ENCODE results near the gene CARNS1.

CARNS1 gene

DNA sequence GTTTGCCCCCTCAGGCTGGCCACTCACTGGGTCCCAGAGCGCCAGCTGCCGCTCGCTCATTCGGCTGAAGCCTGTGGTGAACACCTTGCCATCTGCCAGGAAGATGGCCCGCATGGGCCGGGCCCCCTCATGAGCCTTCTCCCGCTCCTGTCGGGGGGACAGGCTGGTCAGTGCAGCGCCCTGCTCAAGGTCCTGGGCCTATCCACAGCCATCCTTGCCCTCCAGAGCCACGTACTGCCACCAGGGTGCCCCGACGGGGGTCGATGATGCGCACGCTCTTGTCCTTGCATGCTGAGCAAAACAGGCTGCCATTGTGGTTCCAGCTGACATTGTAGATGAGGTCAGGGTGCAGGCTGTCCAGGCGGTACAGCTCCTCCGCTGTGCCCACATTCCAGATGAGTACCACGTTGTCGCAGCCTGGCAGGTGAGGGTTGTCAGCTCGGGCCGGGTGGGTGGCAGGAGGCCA lies 25.7 kb downstream of the CARNS1 start:
- DNase-seq (ENCODE audit: low read depth in 2 of 2): no peak

- DNase-seq (ENCODE audit: low read depth in 2 of 2): no peak
Measured at GRCh38 chr11:67441731-67442351, 26.4 kb downstream of the CARNS1 start.

GRCh38 chr11:67442504-67443404 lies 27.3 kb downstream of the CARNS1 start:
- DNase-seq (ENCODE audit: low read depth in 2 of 2): no peak

- DNase-seq (ENCODE audit: low read depth in 2 of 2): no peak
Measured at GRCh38 chr11:67445515-67445914, 30.0 kb downstream of the CARNS1 start.

GRCh38 chr11:67448220-67448609 lies 32.7 kb downstream of the CARNS1 start:
- no peak for DNase-seq (ENCODE audit: low read depth in 2 of 2)

GRCh38 chr11:67449116-67449844 lies 33.8 kb downstream of the CARNS1 start:
- no peak for DNase-seq (ENCODE audit: low read depth in 2 of 2)

DNA sequence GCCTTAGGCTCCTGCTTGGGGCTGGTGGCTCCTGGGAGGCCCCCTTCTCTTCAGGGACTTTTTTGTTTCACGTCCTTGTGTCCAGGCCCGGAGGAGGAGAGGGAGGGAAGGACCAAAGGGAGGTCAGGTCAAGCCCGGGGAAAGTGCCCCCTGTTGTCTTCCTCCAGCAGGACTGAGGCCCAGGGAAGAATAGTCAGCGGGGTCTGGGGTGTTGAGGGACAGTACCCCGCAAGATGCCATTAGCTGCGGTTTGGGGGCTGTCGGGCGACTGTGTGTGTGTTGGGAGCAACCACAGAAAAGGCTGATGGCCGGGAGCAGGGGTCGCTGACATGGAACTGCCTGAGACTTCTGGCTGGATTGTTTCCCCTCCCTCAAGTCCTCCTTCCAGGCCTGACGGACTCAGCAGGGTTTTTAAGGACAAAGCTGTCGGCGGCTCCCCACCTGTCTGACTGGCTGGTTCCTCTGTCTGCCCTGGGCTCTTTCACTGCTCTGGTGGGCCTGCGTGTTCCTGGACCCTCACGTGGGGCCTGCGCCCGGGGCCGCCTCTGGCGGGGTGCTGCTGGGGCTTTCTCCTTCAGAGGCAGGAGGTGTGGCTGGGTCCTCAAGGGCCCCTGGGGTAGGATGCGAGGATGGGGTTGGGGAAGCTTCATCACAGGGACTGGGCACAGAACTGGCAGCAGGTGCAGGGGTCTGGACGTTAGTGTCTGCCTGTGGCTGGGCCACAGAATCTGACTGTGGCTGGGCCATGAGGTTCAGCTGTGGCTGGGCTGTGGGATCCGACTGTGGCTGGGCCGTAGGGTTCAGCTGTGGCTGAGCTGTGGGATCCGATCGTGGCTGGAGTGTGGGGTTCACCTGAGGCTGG lies 35.5 kb downstream of the CARNS1 start:
- no peak for DNase-seq (ENCODE audit: low read depth in 2 of 2)

DNA sequence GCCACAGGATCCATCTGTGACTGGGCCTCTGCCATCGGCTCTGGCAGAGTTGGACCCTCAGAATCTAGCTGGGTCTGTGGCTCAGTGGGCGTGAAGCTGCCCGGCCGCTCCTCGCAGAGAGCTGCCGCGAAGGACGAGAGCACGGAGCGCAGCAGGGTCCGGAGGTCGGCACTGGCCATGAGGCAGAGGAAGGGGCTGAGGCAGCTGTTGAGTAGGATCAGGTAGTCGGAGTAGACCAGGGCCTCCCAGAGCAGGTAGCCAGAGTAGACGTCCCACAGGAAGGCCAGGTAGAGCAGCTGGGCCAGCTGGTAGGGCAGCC lies 36.1 kb downstream of the CARNS1 start:
- no peak for DNase-seq (ENCODE audit: low read depth in 2 of 2)

DNA sequence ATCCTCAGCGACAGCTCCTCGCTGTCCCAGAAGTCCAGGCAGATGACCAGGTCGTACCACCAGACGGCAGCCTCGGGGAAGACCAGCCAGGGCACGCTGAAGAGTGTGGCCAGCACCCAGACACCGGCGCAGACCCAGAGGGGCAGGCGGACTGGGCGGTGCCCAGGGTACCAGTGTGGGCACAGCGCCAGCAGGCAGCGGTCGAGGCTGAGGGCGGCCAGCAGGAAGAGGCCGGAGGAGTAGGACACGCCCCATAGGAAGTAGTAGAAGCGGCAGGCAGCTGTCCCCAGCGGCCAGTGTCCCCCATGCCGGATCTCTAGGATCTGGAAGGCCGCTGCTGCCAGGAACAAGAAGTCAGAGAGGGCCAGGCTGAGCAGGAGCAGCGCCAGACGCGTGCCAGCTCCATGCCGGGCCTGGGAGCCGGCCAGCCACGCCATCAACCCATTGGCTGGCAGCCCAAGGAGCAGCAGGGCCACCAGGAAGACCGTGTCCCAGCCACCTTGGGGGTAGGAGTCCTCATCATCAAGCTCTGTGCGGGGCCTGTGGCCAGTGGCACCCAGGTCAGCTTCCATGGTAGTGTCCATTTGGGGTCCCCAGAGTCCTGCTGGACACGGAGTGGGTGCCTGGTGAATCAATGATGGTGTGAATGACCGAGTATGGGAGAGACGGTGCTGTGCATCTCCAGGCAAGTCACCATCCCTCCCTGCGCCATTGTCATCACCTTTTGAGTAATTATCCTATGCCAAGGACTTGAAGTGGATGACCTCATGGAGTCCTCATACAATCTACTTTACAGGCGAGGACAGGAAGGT lies 36.9 kb downstream of the CARNS1 start, which contains the start of gene GPR152:
Gene GPR152, minus strand, starts transcription at position 589 of the 812 bp plus-strand sequence. Its CDS starts 5 bp downstream, at position 584.
- DNase-seq (ENCODE audit: low read depth in 2 of 2): no peak

- no peak for DNase-seq (ENCODE audit: low read depth in 2 of 2)
Measured at GRCh38 chr11:67453816-67454732, 38.6 kb downstream of the CARNS1 start.

DNA sequence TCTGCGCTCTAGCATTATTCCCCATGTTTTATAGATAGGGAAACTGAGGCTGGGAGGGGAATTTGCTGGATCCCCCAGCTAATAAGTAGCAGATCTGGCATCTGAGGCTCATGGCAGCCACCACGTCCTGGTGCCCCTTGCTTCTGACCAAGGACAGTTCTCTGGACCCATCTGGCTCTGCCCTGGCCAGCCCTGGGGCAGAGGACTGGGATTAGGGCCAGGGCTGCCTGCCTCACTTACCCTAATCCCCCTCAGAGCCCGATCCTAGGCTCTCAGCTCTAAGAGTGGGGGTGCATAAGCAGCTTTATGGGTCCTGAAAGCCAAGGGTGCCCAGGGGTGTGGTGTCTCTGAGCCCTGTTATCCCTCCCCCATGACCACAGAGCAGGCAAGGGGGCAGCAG lies 39.6 kb downstream of the CARNS1 start, which contains the start of gene CABP4:
Gene CABP4, plus strand, starts transcription at position 301 of the 400 bp plus-strand sequence. Its CDS starts 70 bp downstream, at position 371.
- no peak for DNase-seq (ENCODE audit: low read depth in 2 of 2)

GRCh38 chr11:67456068-67456705 lies 40.7 kb downstream of the CARNS1 start:
- no peak for DNase-seq (ENCODE audit: low read depth in 2 of 2)

DNA sequence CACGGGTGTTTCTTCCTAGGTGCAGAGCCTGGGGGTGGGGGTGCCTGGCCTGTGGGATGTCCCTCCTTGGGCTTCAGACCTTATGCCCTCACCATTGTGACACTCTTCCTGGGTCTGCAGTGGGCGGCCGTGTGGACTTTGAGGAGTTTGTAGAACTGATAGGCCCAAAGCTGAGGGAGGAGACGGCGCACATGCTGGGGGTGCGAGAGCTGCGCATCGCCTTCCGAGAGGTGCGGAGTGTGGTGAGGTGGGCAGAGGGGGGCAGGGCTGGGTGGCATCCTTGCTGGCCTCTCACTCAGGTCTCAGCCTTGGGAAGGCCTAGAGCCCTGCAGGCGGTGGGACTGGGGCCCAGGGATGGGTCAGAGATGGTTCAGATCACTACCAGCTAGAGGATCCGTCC lies 42.0 kb downstream of the CARNS1 start:
- DNase-seq (ENCODE audit: low read depth in 2 of 2): no peak

GRCh38 chr11:67458266-67458665 lies 42.8 kb downstream of the CARNS1 start:
- DNase-seq (ENCODE audit: low read depth in 2 of 2): no peak

GRCh38 chr11:67463186-67463585 lies 47.7 kb downstream of the CARNS1 start:
- DNase-seq (ENCODE audit: low read depth in 2 of 2): no peak

DNA sequence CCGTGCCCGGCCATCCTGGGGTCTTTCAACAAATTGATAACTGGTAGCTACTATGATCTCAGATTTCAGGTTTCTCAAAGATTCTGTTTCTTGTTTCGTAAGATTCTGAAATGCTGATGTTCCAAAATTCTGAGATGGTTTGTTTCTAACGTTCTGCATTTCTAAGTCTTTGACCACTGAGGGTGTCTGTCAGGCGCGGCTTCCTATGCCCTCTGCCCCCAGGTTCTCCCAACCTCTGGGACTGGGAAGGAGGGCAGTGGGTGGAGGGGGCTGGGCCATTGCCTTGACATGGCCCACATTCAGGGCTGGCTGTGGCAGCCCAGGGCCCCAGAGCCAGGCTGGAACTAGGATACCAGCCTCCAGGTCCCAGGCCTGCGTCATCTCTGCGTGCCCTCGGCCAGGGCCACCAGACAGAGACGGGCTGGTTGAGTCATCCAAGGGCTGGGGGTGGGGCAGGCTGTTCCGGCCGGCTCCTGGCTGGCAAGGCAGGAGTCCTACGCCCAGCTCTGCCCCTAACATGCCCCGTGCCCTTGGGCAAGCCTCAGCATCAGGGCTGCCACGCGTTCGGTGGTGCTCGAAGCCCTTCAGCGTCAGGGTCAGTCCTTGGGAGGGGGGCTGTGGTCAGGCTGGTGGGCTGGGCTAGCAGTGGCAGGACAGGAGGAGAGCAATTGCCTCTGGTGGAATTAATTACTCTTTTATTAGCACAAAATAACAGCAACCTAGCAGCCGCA lies 48.4 kb downstream of the CARNS1 start:
- DNase-seq (ENCODE audit: low read depth in 2 of 2): no peak

DNA sequence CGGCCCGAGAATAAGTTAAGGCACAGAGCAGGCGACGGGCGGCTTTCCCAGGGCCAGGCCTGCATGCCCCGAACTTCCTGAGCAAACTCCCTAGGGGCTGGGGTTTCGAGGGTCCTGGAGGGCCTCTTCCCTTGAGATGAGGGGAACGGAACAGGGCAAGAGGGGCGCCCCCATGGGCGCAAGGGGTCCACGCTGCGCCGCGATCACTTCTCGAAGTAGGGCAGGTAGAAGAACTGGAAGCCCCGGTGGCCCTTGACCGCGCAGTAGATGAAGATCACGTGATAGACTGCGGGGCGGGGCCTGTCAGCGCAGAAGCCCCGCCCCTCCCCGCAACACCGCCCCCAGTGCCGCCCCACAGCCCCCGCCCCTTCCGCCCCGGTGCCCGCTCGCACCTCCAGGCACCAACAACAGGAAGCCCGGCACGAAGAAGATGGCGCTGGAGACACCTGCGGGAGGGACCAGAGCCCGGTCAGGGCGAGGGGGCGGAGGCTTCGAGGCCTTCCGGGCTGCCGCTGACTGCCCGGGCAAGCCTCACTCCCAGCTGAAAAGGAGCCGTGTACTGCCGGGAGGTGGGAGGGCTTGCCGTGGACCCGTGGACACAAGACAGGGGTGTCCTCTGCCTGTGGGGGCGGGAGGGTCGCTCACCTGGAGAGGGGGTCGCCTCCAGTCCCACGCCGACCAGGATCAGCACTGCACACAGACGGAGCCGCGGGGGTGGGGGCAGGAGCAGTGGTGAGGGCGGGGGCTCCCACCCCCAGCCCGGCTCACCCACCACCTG lies 49.1 kb downstream of the CARNS1 start:
- DNase-seq (ENCODE audit: low read depth in 2 of 2): peak; percentile 89

DNA sequence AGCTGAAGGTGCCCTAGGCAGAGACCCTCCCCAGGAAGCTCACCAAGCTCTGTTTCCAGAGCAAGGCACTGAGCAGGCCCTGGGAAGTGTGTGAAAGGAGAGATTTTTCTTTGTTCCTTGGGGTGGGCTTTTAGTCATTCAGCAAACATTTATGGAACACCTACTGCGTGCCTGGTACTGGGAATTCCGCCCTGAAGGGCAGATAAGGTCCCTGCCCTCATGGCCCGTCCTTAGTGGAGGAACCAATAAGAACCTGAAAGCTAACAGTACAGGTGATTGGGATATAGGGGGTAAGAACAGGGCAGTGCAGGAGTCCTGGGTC lies 49.7 kb downstream of the CARNS1 start:
- no peak for DNase-seq (ENCODE audit: low read depth in 2 of 2)
